ENCODE results near the gene ANKRD40CL.

DNA sequence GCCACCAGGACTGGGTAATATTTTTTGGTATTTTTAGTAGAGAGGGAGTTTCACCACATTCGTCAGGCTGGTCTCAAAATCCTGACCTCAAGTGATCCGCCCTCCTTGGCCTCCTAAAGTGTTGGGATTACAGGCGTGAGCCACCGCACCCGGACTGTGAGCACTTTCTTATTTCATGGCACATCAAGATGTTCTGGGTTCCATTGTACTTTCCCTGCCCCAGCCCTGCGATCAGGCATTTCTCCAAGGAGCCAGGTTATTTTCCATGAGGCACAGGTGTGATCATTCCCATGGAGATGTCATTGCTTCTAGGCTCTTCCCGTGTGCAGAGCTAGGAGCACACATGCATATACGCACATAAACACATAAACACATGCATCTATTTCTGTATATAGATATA is 2.6 kb upstream of the ANKRD40CL start:
- TF ChIP-seq EZH2 (IDR thresholded peaks at IDR 0.05; ENCODE audit: insufficient read depth, poor library complexity, severe bottlenecking) (no peak), EZH2phosphoT487 (IDR thresholded peaks at IDR 0.05; ENCODE audit: insufficient read depth, low read depth) (no peak)
